Keratinocyte (primary cell): ENCODE measurements around the gene TMEM132D. TPM values are rescaled to one million over a fixed set of nuclear protein-coding genes. Genes with fewer than 3 reads are reported as not detected.

Experiments used
- DNase-seq: peaks from one replicate; pipeline ENCODE4 v3.0.0-alpha.2; 2011; ENCODE audit warnings: low read depth, missing footprints, low spot score
- FAIRE-seq: peaks from 2 replicates; lab custom pipeline; 2011; peaks lifted over from hg19 to GRCh38; lab: Jason Lieb, UNC
- H2AFZ ChIP-seq: 2 replicates; pipeline ENCODE4 v1.6.0; 2012; ENCODE audit warnings: low read length, control low read depth, inconsistent platforms; ENCODE audit not compliant: control insufficient read depth
- H3K27ac ChIP-seq: 2 replicates; pipeline ENCODE4 v1.5.1; 2011; ENCODE audit warnings: low read length; ENCODE audit not compliant: control insufficient read depth, insufficient read depth
- H3K27me3 ChIP-seq: 3 replicates; pipeline ENCODE4 v1.6.0; 2011; ENCODE audit warnings: low read length; ENCODE audit not compliant: control insufficient read depth, insufficient read depth; ENCODE audit errors: extremely low read depth
- H3K36me3 ChIP-seq, 2 experiments: 2 replicates in 1 of 2; 3 replicates in 1 of 2; pipeline ENCODE4 v1.5.1; 2011; ENCODE audit warnings: low read length in 2 of 2, mild to moderate bottlenecking in 1 of 2; ENCODE audit not compliant: control insufficient read depth in 2 of 2, insufficient read depth in 2 of 2; ENCODE audit errors: extremely low read depth in 1 of 2
- H3K4me1 ChIP-seq: 3 replicates; pipeline ENCODE4 v1.5.1; 2011; ENCODE audit warnings: low read length; ENCODE audit not compliant: control insufficient read depth, insufficient read depth; ENCODE audit errors: extremely low read depth
- H3K4me2 ChIP-seq: 3 replicates; pipeline ENCODE4 v1.6.0; 2011; ENCODE audit warnings: low read depth, low read length; ENCODE audit not compliant: control insufficient read depth, insufficient read depth; ENCODE audit errors: extremely low read depth
- H3K4me3 ChIP-seq, 3 experiments: fragments of 200-600 bp in 1 of 3; sonication (generic) in 1 of 3; 2 replicates in 2 of 3; 3 replicates in 1 of 3; pipeline ENCODE4 v1.5.1; 2011 to 2016; ENCODE audit warnings: low read length in 3 of 3, mild to moderate bottlenecking in 3 of 3, control low read depth in 2 of 3, inconsistent platforms in 1 of 3, low read depth in 1 of 3, mixed read lengths in 1 of 3, mixed run types in 1 of 3, moderate library complexity in 1 of 3; ENCODE audit not compliant: control insufficient read depth in 2 of 3, insufficient read depth in 2 of 3; ENCODE audit errors: extremely low read depth in 1 of 3
- H3K79me2 ChIP-seq: 2 replicates; pipeline ENCODE4 v1.6.0; 2012; ENCODE audit warnings: low read length; ENCODE audit not compliant: control insufficient read depth, insufficient read depth
- H3K9ac ChIP-seq: 3 replicates; pipeline ENCODE4 v1.6.0; 2011; ENCODE audit warnings: low read length; ENCODE audit not compliant: control insufficient read depth, insufficient read depth; ENCODE audit errors: extremely low read depth
- H3K9me1 ChIP-seq: 3 replicates; pipeline ENCODE4 v1.6.0; 2011; ENCODE audit warnings: low read length; ENCODE audit not compliant: control insufficient read depth, insufficient read depth; ENCODE audit errors: extremely low read depth
- H3K9me3 ChIP-seq: 2 replicates; pipeline ENCODE4 v1.5.1; 2012; ENCODE audit warnings: low read depth, low read length; ENCODE audit not compliant: control insufficient read depth
- H4K20me1 ChIP-seq: 3 replicates; pipeline ENCODE4 v1.6.0; 2011; ENCODE audit warnings: low read length; ENCODE audit not compliant: control insufficient read depth, insufficient read depth; ENCODE audit errors: extremely low read depth
- EZH2 ChIP-seq: IDR thresholded peaks from one replicate; pipeline ENCODE4 v1.6.1; 2012; ENCODE audit warnings: inconsistent platforms, mild to moderate bottlenecking, low read length, moderate library complexity
- dilution Hi-C: fragments of 300-500 bp; cut with MboI; formaldehyde crosslinking; loops from one replicate; pipeline ENCODE4 v1.7.0; 2020; ENCODE audit warnings: low sequenced_read_pairs; ENCODE audit not compliant: extremely low pct_ligation_motif_present
- polyA plus RNA-seq, 5 experiments: library from polyadenylated mRNA; depleted of rRNA in 3 of 5; stranded (reverse) in 3 of 5; stranded (forward) in 1 of 5; unstranded in 1 of 5; fragments of >200 nt; gene quantifications; 1 replicate in 1 of 5; 2 replicates in 3 of 5; 3 replicates in 1 of 5; pipeline versions ENCODE4 v1.2.1 to v1.2.3, GENCODE V29; 2011 to 2012; ENCODE audit warnings: missing spikeins in 2 of 5, low read depth in 1 of 5, low replicate concordance in 1 of 5
- TF ChIP-seq, protein P1 (sequence below), 3 experiments: IDR thresholded peaks in 1 of 3; conservative IDR thresholded peaks in 1 of 3; optimal IDR thresholded peaks in 1 of 3; 2 replicates in 2 of 3; 3 replicates in 1 of 3; pipeline versions ENCODE3 to v1.5.1; 2011; ENCODE audit warnings: low read length in 3 of 3, mild to moderate bottlenecking in 3 of 3, moderate library complexity in 2 of 3, control low read depth in 1 of 3, inconsistent platforms in 1 of 3; ENCODE audit not compliant: insufficient read depth in 2 of 3; ENCODE audit errors: extremely low read depth in 1 of 3

Gene TMEM132D
- polyA plus RNA-seq, 1 donor (not counting 4 experiments of a cell fraction or from before 2014, with no cell fraction given) = not detected

- Histone ChIP-seq H3K4me3 (no peak overlapping the region), H3K9ac (no peak overlapping the region), H4K20me1 (no peaks in the 10 kb centered on the region), H3K9me1 (no peaks in the 10 kb centered on the region), H3K4me1 (no peaks in the 10 kb centered on the region), H3K4me2 (no peak overlapping the region), H3K9me3 (no peaks in the 10 kb centered on the region), H3K27me3 (no peaks in the 10 kb centered on the region), H3K79me2 (no peaks in the 10 kb centered on the region), H3K27ac (no peak overlapping the region), H3K36me3 (no peaks in the 10 kb centered on the region), H2AFZ (no peak overlapping the region)
- no peak for FAIRE-seq
- dilution Hi-C loops = no loop called here
- TF ChIP-seq, protein P1, sequence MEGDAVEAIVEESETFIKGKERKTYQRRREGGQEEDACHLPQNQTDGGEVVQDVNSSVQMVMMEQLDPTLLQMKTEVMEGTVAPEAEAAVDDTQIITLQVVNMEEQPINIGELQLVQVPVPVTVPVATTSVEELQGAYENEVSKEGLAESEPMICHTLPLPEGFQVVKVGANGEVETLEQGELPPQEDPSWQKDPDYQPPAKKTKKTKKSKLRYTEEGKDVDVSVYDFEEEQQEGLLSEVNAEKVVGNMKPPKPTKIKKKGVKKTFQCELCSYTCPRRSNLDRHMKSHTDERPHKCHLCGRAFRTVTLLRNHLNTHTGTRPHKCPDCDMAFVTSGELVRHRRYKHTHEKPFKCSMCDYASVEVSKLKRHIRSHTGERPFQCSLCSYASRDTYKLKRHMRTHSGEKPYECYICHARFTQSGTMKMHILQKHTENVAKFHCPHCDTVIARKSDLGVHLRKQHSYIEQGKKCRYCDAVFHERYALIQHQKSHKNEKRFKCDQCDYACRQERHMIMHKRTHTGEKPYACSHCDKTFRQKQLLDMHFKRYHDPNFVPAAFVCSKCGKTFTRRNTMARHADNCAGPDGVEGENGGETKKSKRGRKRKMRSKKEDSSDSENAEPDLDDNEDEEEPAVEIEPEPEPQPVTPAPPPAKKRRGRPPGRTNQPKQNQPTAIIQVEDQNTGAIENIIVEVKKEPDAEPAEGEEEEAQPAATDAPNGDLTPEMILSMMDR (optimal IDR thresholded peaks at IDR 0.05 in 1 of 3, IDR thresholded peaks at IDR 0.05 in 1 of 3, conservative IDR thresholded peaks at IDR 0.05 in 1 of 3; ENCODE audit: extremely low read depth in 1 of 3, insufficient read depth in 2 of 3, low read length in 3 of 3) = no peak
- TF ChIP-seq EZH2 = no peak
- no peak for DNase-seq
Measured at GRCh38 chr12:129893691-129894090, 10.1 kb downstream of the TMEM132D start.

GRCh38 chr12:129887101-129887500 lies 16.7 kb downstream of the TMEM132D start:
- H3K27ac ChIP-seq = no peak overlapping the region
- no peaks in the 10 kb centered on the region for H3K4me1 ChIP-seq
- H3K79me2 ChIP-seq = no peaks in the 10 kb centered on the region
- dilution Hi-C loops = no loop called here
- no peaks in the 10 kb centered on the region for H3K27me3 ChIP-seq
- H2AFZ ChIP-seq = no peak overlapping the region
- H3K9me3 ChIP-seq = no peaks in the 10 kb centered on the region
- no peaks in the 10 kb centered on the region for H4K20me1 ChIP-seq
- no peak overlapping the region for H3K9ac ChIP-seq
- no peaks in the 10 kb centered on the region for H3K9me1 ChIP-seq
- DNase-seq = no peak
- TF ChIP-seq, protein P1 (optimal IDR thresholded peaks at IDR 0.05 in 1 of 3, IDR thresholded peaks at IDR 0.05 in 1 of 3, conservative IDR thresholded peaks at IDR 0.05 in 1 of 3; ENCODE audit: extremely low read depth in 1 of 3, insufficient read depth in 2 of 3, low read length in 3 of 3) = no peak
- no peak for TF ChIP-seq EZH2
- H3K36me3 ChIP-seq = no peaks in the 10 kb centered on the region
- H3K4me2 ChIP-seq = no peak overlapping the region
- FAIRE-seq = no peak
- no peak overlapping the region for H3K4me3 ChIP-seq
